ENCODE results near the gene TRUB2.
"Not testable (repeated sequence)": the region's sequence is repeated elsewhere in the genome, so short reads cannot be mapped to it uniquely, and the experiment has no call there.

Gene TRUB2

DNA sequence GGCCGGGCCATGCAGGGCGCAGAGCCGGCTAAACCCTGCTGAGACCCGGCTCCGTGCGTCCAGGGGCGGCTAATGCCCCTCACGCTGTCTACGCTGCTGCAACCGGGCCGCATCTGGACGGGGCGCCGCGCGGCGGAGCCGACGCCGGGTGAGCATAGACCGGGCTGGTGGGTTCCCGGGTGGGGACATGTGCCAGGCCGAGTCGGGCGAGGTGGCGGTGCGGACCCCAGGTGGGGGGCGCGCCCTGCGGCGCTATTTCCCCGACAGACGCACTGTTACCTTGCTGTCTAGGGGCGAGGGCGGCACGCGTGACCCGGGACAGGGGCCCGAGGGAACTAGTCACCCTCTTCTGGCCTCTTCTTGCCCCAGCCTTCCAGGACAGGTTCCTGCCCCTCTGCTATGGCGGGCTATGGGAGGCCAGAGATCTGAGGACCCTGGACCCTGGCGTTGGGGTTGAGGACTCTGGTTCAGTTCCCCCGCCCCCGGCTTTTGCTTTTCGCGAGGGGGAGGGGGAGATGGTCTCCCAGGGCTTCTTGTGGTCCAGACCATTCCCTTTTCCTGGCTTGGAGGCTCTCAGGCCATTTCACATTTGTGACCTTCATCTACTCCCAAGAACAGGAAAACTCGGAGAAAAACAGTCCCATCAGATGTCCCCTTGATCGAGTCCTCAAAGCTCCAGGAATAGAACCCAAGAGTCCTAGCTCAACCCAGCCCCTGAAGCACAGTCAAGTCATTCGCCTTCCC lies 18.6 kb upstream of the TRUB2 start:
- peak; percentile 4 for DNase-seq

- DNase-seq, result peak; percentile 81
These were observed 17.8 kb upstream of the TRUB2 start, which contains the start of gene SLC27A4 for GRCh38 chr9:128339761-128340690. TSS of gene SLC27A4 (plus strand) at chr9:128340527. CDS start at chr9:128343133, 2,606 bp downstream.

DNA sequence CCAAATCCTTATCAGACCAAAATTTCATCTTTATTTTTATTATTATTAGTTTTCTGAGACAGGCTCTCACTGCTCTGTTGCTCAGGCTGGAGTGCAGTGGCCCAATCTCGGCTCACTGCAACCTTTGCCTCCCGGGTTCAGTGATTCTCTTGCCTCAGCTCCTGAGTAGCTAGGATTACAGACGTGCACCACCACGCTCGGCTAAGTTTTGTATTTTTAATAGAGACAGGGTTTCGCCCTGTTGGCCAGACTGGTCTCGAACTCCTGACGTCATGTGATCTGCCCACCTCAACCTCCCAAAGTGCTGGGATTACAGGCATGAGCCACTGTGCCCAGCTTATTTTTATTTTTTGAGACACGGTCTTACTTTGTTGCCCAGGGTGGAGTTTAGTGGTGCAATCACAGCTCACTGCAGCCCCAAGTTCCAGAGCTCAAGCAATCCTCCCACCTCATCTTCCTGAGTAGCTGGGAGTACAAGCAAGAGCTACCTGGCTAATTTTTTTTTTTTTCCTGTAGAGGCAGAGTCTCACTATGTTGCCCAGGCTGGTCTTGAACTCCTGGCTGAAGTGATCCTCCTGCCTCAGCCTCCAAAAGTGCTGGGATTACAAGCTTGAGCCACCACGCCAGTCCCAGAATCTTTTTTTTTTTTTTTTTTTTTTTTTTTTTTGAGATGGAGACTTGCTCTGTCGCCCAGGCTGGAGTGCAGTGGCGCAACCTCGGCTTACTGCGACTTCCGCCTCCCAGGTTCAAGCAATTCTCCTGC lies 16.8 kb upstream of the TRUB2 start:
- DNase-seq, result not testable (repeated sequence)

DNA sequence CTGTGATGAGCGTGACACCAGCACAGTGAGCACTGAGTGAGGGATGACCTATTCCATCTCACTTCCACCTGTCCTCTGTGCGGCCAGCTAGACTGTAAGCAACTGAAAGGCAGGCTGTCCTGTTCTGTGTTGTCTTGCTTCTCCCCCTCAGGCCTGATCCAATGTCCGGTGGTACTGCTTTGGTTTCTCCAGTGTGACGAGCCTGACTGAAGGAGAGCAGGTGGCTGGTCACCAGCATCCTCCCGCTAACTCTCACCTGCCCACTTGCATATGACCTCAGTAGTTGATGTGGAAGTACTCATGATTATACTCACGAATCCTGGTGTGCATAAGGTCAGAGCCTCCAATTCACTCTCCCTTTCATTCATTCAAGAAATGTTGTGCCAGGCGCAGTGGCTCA lies 15.7 kb upstream of the TRUB2 start:
- DNase-seq, result no peak

DNA sequence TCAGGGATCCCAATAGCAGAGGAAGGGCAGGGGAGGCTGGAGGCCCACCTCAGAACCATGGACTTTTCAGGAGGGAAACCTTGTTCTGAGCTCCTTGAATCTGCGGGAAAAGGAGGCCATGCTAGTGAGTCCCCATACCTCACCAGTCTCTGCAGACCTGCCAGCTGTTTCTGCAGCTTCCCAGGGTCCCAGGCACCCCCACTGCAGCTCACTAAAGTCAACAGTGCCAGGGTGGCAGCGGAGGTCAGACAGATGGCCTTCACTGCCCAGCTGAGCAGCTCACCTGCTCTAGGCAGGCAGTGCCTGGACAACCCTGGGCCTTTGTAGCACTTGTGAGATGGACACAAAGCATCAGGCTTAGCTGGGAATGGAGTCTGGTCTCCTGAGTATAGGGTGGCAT lies 13.7 kb upstream of the TRUB2 start:
- no peak for DNase-seq

GRCh38 chr9:128335161-128335560 lies 12.9 kb upstream of the TRUB2 start:
- no peak for DNase-seq

GRCh38 chr9:128333451-128333869 lies 11.2 kb upstream of the TRUB2 start:
- no peak for DNase-seq

DNA sequence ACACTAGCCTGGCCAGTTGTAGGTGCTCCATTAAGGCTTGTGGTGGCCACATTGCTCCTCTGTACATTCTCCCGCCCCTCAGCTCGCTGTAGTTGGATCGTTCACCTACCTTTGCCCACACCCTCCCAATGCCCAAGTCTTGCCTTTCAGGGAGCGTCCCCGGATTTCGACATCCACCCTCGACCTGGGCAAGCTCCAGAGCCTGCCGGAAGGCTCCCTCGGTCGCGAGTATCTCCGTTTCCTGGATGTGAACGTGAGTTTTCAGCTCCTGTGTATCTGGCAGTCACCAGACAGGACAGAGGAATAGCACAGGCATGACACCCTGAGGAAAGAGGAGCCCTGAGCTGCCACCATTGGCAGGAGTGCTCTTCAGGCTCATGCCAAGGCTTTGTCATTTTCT lies 3.4 kb upstream of the TRUB2 start:
- DNase-seq, result no peak

GRCh38 chr9:128324401-128324800 lies 2.2 kb upstream of the TRUB2 start:
- DNase-seq, result no peak

DNA sequence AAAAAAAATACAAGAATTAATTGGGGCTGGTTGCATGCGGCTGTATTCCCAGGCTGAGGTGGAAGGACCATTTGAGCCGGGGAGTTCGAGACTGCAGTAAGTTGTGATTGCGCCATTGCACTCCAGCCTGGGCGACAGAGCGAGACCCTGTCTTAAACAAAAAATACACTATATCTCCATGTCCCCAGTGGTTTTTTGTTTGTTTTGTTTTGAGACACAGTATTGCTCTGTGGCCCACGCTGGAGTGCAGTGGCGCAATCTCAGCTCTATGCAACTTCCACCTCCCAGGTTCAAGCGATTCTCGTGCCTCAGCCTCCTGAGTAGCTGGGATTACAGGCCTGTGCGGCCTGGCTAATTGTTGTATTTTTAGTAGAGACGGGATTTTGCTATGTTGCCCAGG lies 1.5 kb upstream of the TRUB2 start:
- peak; percentile 11 for DNase-seq

DNA sequence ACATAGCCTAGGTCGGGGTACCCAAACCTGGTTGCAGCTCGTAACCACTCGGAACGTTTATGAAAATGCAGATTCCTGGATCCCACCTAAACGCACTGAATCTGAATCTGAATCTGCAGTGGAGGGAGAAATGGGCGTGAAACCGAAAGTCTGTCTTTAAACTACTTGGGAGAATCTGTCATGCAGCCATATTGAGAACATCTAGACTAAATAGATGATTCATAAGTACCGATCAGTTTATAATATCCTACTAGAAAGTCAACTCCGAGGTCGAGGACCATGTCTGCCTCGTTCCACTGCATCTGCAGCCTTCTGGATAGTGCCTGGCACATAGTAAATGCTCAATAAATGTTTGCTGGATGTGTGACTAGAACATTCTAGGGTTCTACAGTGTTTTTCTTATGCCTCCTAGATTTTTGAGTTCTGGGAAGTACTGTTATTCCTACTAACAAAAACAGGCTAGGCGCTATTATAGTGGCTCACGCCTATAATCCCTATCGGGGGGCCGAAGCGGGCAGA lies 1.0 kb upstream of the TRUB2 start:
- peak; percentile 47 for DNase-seq

- DNase-seq, result peak; percentile 2
These were observed 306 bp downstream of the TRUB2 start for GRCh38 chr9:128321879-128322403.

DNA sequence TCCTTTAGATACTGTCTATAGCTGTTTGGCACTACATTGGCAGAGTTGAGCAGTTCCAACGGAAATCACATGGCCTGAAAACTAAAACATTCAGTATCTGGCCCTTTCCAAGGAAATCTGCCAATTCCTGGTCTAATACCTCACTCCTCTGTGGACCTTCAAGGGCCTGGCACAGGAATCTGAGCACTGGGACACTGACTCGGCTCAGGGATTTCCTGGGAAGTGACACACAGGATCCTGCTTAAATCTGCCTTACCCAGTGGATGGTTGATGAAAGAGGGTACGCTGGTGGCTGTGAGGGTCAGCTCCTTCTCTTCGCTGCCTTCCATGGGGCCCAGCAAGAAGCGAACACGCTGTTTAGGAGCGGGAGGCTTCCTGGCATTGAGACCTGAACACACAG lies 904 bp downstream of the TRUB2 start:
- DNase-seq, result no peak

GRCh38 chr9:128317629-128318028 lies 4.6 kb downstream of the TRUB2 start:
- no peak for DNase-seq

DNA sequence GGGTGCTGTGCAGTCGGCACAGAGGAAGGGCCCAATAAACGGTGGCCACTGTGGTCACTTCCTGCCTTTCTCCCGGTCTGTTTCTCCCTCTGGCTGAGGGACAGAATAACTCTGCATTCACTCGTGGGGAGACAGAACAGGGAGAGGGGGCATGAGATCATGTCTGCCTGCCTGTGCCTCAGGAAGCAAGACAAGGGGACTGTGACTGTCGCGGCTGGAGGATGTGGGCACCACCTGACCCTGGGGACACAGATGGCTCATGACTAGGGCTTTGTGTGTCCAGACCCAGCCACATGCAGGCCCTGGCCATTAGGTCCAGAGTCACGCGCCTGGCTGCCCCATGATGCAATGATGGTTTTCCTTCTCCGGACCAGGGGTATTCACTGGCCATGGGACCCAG lies 5.8 kb downstream of the TRUB2 start:
- DNase-seq, result no peak

DNA sequence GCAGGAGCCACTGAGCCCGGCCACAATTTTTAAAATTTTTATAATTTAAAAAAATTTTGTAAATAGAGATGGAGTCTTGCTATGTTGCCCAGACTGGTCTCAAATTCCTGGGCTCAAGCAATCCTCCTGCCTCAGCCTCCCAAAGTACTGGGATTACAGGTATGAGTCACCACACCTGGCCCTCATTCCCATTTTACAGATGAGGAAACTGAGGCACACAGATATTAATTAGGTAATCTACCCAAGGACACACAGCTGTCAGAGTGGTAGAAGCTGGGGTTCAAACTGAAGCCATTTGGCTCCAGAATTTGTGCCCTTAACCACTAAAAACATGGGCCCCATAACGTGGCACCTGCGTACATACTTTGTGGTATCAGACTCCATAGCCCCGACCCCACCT lies 7.5 kb downstream of the TRUB2 start:
- no peak for DNase-seq

DNA sequence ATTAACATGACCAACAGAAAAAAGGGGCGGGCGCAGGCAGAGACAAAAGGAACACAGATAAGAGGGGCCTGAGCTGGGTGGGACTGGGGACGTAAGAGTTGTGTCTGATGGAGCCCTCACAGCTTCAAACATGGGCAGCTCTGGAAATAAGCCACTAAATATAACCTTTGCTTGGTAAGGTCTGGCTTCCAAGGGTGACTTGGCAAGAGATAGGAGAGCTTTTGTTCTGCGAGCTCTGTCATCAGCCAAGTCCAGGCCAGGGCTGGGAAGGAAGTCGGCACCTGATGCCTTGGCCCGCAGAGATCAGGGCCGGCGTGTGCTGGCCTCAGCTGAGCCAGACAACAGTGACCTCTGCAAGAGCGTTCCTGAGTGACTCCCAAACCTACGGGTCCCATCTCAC lies 11.8 kb downstream of the TRUB2 start:
- DNase-seq, result no peak

DNA sequence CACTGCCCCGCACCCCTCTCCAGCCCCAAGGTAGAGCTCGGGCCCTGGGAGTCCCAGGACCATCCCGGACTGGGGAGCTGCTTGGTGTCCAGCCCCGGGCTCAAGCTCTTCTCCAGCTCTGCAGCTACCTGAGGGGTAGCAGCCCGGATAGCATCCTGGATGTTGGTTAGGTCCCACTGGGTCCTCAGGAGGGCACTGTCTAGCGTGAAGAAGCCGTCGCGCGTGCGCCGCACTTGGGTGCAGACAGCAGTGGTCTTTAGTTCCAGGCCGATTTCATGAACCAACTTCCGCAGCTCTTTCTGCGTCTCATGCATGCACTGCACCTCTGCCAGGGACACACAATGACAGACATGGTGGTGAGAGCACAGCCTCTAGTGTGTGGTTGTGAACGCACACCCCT lies 12.7 kb downstream of the TRUB2 start:
- no peak for DNase-seq

DNA sequence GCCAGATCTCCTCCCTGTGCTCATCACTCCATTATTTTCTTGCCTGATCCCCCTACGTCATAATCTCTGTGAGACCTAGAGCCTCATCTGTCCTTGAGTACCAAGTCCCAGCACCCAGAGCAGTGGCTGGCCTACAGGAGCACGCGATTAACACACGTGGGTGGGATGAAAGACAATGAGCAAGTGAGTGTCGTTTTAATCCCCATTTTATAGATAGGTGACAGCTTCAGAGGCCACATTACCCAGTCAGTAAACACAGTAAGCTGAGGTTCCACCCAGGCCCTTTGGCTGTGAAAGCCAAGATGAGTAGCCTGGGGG lies 17.3 kb downstream of the TRUB2 start:
- no peak for DNase-seq

DNA sequence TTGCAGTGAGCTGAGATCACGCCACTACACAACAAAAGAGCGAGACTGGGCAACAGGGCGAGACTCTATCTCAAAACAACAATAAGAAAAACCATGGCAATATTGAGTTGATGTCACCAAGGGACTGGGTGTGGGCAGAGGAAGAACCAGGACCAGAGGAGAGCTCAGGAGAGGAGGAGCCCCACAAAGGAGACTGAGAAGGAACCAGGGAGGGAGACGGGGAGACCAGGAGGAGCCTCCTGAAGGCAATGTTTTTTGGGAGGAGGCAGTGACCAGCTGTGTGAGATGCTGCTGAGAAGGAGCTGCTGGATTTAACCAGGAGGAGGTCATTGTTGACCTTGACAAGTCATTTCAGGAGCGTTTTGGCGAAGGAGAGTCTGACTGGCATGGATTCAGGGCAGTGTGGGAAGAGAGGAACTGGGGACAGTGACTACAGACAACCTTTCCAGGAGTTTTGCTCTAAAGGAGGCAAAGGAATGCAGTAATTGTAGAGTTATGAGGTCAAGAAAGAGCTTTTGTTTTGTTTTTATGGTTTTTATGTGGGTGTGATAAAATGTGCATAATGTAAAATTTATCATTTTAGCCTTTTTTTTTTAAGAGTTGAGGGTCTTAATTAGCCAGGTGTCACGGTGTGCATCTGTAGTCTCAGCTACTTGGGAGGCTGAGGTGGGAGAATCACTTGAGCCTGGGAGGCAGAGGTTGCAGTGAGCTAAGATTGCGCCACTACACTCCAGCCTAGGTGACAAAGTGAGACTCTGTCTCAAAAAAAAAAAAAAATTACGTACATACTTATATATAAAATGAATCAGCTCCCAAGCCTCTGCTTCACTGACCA lies 17.9 kb downstream of the TRUB2 start:
- no peak for DNase-seq

GRCh38 chr9:128298535-128299482 lies 23.4 kb downstream of the TRUB2 start:
- DNase-seq, result no peak

All from suppressor macrophage treated with lipopolysaccharide for 4 hours (primary cell).